Activated T-helper 17 cell treated with anti-CD3 and anti-CD28 coated beads, Interleukin-2, amount 50 U/mL, for 72 hours (primary cell): Measurements from ENCODE around the gene KCNG1. TPM values are rescaled to one million over a fixed set of nuclear protein-coding genes. Genes with fewer than 3 reads are reported as not detected.

Experiments used
- ATAC-seq: fragments of 150-1000 bp; cut with Tn5 transposase; replicated peaks from 2 replicates; pipeline ENCODE4 v1.10.0; 2021; ENCODE audit warnings: mild to moderate bottlenecking, moderate library complexity
- H3K27ac Mint-ChIP-seq: one replicate; pipeline ENCODE4 v1.8.0; 2022; ENCODE audit warnings: mixed read lengths
- H3K27me3 Mint-ChIP-seq: one replicate; pipeline ENCODE4 v1.8.0; 2022; ENCODE audit warnings: mixed read lengths
- H3K36me3 Mint-ChIP-seq: one replicate; pipeline ENCODE4 v1.8.0; 2022; ENCODE audit warnings: low read depth, mild to moderate bottlenecking, mixed read lengths
- H3K4me1 Mint-ChIP-seq: one replicate; pipeline ENCODE4 v1.8.0; 2022; ENCODE audit warnings: mixed read lengths
- H3K4me3 Mint-ChIP-seq: one replicate; pipeline ENCODE4 v1.8.0; 2022; ENCODE audit warnings: mild to moderate bottlenecking, mixed read lengths
- H3K9me3 Mint-ChIP-seq: one replicate; pipeline ENCODE4 v1.8.0; 2022; ENCODE audit warnings: mixed read lengths
- total RNA-seq, 2 donors: library from RNA; stranded (reverse); gene quantifications; one replicate each; pipeline ENCODE4 v1.2.3, GENCODE V29; 2022

Gene KCNG1
- total RNA-seq, 2 donors from 2014 or later: 0.28 to 0.42 TPM

DNA sequence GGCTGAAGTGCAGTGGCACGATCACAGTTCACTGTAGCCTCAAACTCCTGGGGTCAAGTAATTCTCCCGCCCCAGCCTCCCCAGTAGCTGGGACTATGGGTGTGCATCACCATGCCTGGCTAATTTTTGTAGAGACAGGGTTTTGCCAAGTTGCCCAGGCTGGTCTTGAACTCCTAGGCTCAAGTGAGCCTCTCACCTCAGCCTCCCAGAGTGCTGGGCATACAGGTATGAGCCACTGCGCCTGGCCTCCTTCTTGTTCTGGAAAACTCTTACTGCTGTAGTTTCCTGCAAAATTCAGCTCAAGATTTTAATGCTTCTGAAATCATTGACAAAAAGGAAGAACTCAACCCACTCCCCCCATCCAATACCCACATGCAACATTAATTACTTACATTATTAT, 21.9 kb upstream of the KCNG1 start:
- no peak for ATAC-seq
- Mint-ChIP-seq H3K4me3 (no peak overlapping the region), H3K36me3 (no peaks in the 10 kb centered on the region), H3K4me1 (no peaks in the 10 kb centered on the region), H3K9me3 (no peaks in the 10 kb centered on the region), H3K27me3 (peaks cover 12% of the 10 kb centered on the region), H3K27ac (no peak overlapping the region)

DNA sequence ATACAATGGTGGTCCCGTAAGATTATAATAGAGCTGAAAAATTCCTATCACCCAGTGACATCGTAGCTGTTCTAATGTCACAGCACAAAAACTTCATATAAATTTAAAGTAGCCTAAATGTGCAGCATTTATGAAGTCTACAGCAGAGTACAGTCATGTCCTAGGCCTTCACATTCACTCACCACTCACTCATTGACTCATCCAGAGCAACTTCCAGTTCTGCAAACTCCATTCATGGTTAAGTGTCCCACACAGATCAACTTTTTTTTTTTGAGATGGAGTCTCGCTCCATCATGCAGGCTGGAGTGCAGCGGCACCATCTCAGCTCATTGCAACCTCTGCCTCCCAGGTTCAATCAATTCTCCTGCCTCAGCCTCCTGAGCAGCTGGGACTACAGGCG, 20.9 kb upstream of the KCNG1 start:
- Mint-ChIP-seq H3K27me3 (peaks cover 6% of the 10 kb centered on the region), H3K36me3 (no peaks in the 10 kb centered on the region), H3K27ac (no peak overlapping the region), H3K4me3 (no peak overlapping the region), H3K9me3 (no peaks in the 10 kb centered on the region), H3K4me1 (no peaks in the 10 kb centered on the region)
- no peak for ATAC-seq

DNA sequence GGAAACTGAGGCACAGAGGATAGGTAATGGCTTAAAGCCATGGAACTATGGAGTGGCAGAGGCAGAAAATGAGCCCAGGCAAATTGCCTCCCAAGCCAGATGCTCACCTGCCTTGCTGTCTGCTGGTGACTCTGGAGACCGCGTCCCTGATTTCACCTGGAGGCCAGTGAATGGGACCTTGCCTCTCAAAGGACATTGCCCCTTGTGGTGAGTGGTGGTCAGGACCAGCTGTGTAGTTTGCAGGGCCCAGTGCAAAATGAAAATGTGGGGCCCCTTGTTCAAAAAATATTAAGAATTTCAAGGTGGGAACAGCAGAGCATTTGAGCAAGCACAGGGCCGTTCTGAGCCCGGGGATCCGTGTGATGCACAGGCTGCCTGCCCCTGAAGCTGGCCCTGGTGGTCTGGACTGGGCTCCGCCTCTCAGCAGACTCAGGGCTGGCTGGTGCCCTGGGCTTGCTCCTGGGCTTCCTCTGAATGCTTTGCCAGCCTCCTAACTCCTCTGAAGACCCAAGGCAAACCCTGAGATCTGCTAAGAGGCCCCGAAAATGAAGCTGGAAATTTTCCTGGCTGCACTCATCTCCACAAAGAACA, 19.8 kb upstream of the KCNG1 start:
- no peaks in the 10 kb centered on the region for H3K9me3 Mint-ChIP-seq
- peaks cover 6% of the 10 kb centered on the region for H3K27me3 Mint-ChIP-seq
- no peak for ATAC-seq
- H3K27ac Mint-ChIP-seq: no peak overlapping the region
- H3K4me3 Mint-ChIP-seq: no peak overlapping the region
- no peaks in the 10 kb centered on the region for H3K36me3 Mint-ChIP-seq
- no peaks in the 10 kb centered on the region for H3K4me1 Mint-ChIP-seq

DNA sequence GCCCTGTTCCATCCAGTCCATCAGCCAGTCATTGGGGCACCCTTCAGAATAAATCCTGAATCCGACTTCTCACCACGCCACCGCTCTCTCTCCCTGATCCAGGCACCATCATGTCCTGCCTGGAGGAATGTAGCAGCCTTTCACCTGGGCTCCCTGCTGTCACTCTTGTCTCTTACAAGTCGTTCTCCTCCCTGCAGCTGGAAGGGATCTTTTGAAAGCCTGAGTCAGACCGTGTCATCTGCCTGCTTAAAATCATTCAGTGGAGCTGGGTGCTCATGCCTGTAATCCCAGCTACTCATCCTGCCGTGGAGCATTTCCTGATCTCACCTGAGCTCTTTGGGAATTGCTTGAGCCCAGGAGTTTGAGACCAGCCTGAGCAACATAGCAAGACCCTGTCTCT, 19.2 kb upstream of the KCNG1 start:
- peaks cover 6% of the 10 kb centered on the region for H3K27me3 Mint-ChIP-seq

DNA sequence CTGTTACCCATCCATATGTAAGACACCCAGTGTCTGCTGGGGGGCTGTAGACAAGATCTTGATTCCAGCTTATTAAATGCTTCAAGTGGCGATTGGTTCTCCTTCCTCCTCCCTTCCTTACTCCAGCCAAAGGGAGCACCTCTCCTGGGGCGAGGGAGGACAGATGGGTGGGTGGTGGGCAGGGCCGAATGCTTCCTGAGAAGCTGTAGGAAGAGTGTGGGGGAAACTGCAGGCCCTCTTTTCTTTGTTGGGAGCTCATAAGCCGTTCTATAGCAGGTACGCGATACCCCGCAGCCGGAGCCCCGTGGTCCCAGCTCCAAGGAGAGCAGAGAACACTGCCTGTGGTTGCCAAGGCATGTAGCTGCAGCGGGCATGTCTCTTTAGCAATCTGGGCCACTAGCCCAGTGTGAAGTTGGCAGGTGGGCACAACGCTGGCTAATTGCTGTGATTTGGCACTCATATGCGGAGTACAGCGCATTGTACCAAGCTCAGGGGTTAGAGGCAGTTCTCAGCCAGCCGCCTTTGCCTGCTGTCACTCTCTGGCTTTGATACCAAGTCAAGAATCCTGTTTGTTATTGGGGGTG, 14.7 kb upstream of the KCNG1 start:
- Mint-ChIP-seq H3K9me3 (no peaks in the 10 kb centered on the region), H3K4me3 (no peak overlapping the region), H3K27ac (no peak overlapping the region), H3K27me3 (peaks cover 16% of the 10 kb centered on the region), H3K36me3 (no peaks in the 10 kb centered on the region), H3K4me1 (no peaks in the 10 kb centered on the region)
- ATAC-seq: no peak

More for the DNA sequence above, 19.2 kb upstream of the KCNG1 start:
- Mint-ChIP-seq H3K4me3 (no peak overlapping the region), H3K27ac (no peak overlapping the region), H3K9me3 (no peaks in the 10 kb centered on the region), H3K36me3 (no peaks in the 10 kb centered on the region), H3K4me1 (no peaks in the 10 kb centered on the region)
- ATAC-seq: no peak

DNA sequence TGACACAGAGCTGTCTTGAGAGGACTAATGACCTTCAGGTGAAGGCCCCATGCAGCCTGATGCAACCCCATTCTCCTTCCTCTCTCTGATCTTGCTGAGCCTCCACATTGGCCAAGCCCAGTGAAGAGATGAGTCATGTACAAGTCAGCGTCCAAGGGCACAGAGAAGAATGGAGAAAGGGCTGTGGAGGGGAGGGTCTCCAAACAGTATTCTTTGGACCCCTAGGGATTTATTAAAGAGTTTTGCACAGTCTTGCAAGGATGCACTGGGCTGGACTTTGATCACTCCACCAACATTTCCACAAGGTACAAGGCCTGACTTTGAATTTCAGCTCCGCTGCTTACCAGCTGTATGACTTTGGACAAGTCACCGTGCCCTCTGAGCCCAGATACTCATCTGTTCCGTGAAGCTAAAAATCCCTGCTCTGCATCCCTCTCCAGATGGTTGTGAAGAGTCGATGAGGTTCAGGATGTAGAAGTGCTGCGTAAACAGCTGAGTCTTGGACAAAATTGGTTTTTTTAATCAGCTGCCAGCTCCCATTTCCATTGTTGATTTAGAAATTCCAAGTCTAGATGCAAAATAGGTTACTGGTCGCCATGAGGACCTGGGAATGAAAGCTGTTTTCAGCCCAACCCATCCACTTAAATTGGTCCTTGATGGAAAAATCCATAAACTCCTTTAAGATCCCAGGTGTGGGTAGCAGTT, 14.1 kb upstream of the KCNG1 start:
- H3K27ac Mint-ChIP-seq: no peak overlapping the region
- ATAC-seq: no peak
- H3K9me3 Mint-ChIP-seq: no peaks in the 10 kb centered on the region
- peaks cover 23% of the 10 kb centered on the region for H3K27me3 Mint-ChIP-seq
- H3K4me1 Mint-ChIP-seq: no peaks in the 10 kb centered on the region
- H3K36me3 Mint-ChIP-seq: no peaks in the 10 kb centered on the region
- H3K4me3 Mint-ChIP-seq: no peak overlapping the region

DNA sequence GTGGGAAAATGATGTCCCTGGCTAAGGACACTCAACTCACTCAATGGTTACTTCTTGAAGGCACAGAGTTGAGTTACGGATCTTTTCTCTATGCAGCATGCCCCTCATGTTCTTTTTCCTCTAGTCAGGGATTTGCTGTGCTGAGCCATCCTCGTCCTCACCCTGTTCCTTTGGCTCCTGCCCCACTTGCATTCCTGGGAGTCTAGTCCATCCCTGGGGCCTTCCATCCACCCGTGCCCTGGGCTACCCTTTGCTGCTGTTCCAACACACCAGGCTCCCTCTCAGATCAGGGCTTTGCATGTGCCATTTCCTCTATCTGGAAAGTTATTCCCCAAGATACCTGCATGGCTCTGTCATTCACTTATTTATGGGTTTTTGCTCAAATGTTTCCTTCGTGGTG, 13.3 kb upstream of the KCNG1 start:
- no peaks in the 10 kb centered on the region for H3K4me1 Mint-ChIP-seq
- no peak overlapping the region for H3K4me3 Mint-ChIP-seq
- no peaks in the 10 kb centered on the region for H3K9me3 Mint-ChIP-seq
- no peak for ATAC-seq
- no peaks in the 10 kb centered on the region for H3K36me3 Mint-ChIP-seq
- H3K27me3 Mint-ChIP-seq: peaks cover 30% of the 10 kb centered on the region
- H3K27ac Mint-ChIP-seq: no peak overlapping the region

DNA sequence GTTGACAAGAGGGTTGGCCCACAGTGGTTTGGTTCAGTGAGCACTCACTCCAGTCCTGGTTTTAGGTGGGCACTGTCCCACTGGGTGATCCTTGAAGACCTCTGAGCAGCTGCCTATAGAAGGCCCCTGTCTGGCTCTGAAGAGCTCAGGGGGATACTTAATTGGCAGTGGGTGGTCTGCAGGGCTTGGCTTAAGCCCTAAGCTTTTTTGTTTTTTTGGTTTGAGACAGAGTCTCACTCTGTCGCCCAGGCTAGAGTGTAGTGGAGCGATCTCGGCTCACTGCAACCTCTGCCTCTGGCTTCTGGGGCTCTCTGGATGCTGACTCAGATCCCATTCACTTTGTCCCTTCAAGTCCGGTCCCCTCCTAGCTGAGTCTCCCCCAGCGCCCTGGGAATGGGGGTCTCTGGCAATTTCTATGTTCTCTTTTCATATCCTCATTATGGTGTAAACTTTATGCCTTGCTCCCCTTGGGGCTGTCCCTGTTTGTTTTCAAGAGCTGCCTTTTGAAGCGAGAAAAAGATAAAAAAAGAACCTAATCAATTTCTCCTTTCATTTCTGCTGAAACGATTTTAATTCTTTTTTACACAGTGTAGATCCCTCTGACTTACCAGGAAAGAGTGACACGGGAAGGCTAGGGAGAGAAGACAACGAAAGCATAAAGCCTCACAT, 12.2 kb upstream of the KCNG1 start:
- peaks cover 41% of the 10 kb centered on the region for H3K27me3 Mint-ChIP-seq
- H3K36me3 Mint-ChIP-seq: no peaks in the 10 kb centered on the region
- ATAC-seq: no peak
- H3K4me1 Mint-ChIP-seq: no peaks in the 10 kb centered on the region
- no peak overlapping the region for H3K4me3 Mint-ChIP-seq
- H3K27ac Mint-ChIP-seq: no peak overlapping the region
- H3K9me3 Mint-ChIP-seq: no peaks in the 10 kb centered on the region

DNA sequence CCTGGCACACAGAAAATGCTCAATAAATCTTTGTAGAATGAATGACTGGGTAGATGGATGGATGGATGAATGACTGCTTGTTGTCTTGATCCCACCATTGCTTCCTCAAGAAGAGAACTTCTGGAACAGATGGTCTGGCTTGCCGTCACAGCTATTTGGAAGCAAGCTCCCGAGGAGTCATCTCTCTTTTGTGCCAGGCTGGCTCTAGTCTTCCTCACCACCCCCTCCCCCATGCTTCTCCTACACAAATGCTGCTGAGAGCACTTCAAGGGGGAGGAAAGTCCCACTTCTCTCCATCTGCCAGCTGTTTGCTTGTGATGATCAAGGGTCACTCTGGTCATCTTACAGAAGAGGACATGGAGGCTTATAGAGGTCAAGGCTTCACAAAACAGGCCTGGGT, 11.6 kb upstream of the KCNG1 start:
- Mint-ChIP-seq H3K27me3 (peaks cover 48% of the 10 kb centered on the region), H3K4me1 (no peaks in the 10 kb centered on the region), H3K9me3 (no peaks in the 10 kb centered on the region), H3K4me3 (no peak overlapping the region), H3K36me3 (no peaks in the 10 kb centered on the region), H3K27ac (no peak overlapping the region)
- no peak for ATAC-seq

DNA sequence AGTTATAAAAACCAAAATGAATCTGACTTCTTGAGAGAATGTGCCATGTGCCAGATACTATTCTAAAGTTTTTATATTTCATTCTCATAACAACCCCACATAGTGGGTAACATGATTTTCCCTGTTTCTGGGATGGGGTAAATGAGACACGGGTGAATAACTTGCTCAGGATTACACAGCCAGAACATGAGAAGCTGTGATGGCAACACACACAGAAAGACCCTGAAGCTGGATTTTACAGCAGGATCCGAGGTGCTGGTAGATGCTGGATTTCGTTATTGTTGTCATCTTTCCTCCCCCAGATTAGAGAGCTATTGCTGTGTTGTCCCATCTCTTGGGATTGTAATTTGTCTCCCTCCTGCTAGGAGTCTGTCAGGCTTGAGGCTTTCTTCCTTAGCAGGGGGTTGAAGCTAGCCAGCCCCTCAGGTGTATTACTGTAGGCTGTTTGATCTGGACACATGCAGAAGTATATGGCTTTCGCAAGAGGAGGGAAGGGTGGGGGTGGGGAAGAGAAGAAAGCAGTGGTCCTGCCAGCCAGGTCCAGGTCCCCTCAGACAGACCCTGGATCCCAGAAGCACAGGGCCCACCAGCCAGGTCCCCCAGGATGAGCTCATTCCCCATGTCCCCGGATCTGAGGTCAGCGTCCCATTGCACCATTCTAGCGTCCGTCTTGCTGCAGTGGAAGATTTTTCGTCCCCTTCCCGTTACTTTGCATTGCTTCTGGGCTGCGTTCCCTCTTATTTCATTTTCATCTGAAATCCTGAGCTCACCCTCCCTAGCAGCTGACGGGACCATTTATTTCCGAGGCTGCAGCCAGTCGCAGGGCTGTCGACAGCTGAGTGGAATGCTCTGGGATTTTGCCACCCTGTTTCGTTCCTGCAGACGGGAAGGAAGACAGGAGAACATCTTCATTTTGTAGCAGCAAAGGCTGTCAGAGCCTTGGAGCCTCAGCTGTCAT, 7.3 kb upstream of the KCNG1 start:
- Mint-ChIP-seq H3K4me3 (no peak overlapping the region), H3K9me3 (no peaks in the 10 kb centered on the region), H3K36me3 (no peaks in the 10 kb centered on the region), H3K27me3 (peaks cover 65% of the 10 kb centered on the region), H3K27ac (no peak overlapping the region), H3K4me1 (no peaks in the 10 kb centered on the region)
- ATAC-seq: no peak

DNA sequence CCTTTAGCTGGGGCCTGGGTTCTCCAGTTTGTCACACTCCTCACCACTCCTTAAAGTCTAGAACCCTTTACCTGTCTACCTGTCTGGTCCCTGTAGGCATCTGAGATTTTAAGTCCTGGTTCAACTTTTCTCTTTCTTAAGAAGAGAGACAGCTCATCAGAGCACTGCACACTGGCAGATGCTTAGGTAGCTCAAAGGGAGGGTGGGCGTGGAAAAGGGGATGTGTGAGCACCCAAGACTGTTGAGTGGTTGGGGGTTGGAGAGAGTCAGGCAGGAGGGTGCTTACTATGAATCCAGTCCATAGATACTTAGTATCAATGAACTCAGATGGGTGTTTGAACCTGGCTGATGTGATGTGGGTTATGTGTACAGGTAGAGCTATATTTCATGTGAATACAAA, 6.6 kb upstream of the KCNG1 start:
- no peaks in the 10 kb centered on the region for H3K9me3 Mint-ChIP-seq
- H3K4me1 Mint-ChIP-seq: no peaks in the 10 kb centered on the region
- no peaks in the 10 kb centered on the region for H3K36me3 Mint-ChIP-seq
- H3K4me3 Mint-ChIP-seq: no peak overlapping the region
- no peak overlapping the region for H3K27ac Mint-ChIP-seq
- ATAC-seq: no peak
- H3K27me3 Mint-ChIP-seq: peaks cover 69% of the 10 kb centered on the region

DNA sequence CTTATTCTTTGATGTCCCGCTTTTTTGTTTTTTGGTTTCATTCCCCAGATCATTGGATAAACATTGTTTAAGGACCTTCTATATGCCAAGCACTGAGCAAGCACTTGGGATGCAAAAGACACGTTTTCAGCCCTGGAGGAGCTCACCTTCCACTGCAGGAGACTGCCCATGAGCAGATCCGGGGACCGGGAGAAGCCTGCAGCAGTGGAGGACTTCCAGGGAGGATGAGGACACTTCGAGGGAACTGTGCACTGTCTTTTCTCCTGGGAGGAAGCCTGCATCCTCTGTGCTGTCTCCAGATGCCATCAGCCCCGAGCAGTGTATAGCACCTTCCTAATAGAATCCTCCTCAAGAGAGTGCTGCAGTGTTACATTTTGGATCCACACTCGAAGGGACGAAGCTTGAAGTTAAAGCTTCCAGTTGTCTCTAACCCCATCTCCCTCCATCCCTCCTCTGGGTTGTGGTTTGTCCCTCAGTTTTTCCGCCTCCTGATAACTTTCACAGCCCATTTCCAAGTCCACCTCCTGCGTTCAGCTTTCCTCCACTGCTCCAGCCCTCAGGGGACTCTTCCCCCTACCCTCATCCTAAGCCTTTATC, 5.8 kb upstream of the KCNG1 start:
- no peaks in the 10 kb centered on the region for H3K9me3 Mint-ChIP-seq
- no peak overlapping the region for H3K27ac Mint-ChIP-seq
- H3K4me1 Mint-ChIP-seq: no peaks in the 10 kb centered on the region
- no peak for ATAC-seq
- H3K4me3 Mint-ChIP-seq: no peak overlapping the region
- peaks cover 3% of the 10 kb centered on the region for H3K36me3 Mint-ChIP-seq
- H3K27me3 Mint-ChIP-seq: peaks cover 75% of the 10 kb centered on the region

DNA sequence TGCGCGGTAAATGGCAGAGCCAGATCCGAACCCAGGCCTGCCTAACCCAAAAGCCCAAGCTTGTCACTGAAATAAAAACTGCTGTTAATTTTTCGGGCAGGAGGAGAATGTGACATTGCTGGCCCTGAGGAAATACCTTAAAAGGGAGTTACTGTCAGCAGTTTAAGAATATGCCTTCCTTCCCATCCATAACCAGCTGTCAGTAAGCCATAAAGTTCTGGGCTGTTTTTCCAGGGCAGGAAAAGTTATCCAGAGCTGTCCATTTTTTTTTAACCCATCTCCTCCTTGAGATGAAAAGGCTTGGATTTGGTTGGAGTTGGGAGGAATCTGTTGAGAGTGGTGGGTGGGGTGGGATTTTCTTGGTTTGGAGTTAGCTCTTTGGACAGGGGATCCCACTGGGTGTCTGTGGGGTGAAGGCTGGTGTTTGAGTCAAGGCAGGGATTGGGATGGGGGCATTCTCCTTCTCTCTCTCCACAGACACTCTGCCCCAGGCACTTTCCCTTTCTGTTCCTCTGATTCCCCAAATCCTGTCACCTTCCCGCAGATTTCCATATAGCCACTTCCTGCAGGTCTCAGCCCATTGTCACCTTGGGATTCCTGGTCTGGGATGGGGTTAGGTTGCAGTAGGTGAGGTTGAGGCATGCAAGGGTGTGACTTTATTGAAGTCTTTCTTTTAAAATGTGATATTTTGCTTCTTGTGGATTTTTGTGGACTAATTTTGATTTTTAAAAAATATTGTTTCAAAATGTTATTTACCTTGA, 4.3 kb upstream of the KCNG1 start:
- ATAC-seq: no peak
- H3K4me3 Mint-ChIP-seq: no peak overlapping the region
- H3K4me1 Mint-ChIP-seq: no peaks in the 10 kb centered on the region
- peaks cover 72% of the 10 kb centered on the region for H3K27me3 Mint-ChIP-seq
- peaks cover 6% of the 10 kb centered on the region for H3K36me3 Mint-ChIP-seq
- no peak overlapping the region for H3K27ac Mint-ChIP-seq
- no peaks in the 10 kb centered on the region for H3K9me3 Mint-ChIP-seq
